Measurements from ENCODE around the gene SDCBP2. TPM values are rescaled to one million over a fixed set of nuclear protein-coding genes. Genes with fewer than 3 reads are reported as not detected.

The SDCBP2 gene
- total and polyA plus RNA-seq, 2 donors (not counting 1 experiment from before 2014, with no cell fraction given) = 1.2 to 1.3 TPM

DNA sequence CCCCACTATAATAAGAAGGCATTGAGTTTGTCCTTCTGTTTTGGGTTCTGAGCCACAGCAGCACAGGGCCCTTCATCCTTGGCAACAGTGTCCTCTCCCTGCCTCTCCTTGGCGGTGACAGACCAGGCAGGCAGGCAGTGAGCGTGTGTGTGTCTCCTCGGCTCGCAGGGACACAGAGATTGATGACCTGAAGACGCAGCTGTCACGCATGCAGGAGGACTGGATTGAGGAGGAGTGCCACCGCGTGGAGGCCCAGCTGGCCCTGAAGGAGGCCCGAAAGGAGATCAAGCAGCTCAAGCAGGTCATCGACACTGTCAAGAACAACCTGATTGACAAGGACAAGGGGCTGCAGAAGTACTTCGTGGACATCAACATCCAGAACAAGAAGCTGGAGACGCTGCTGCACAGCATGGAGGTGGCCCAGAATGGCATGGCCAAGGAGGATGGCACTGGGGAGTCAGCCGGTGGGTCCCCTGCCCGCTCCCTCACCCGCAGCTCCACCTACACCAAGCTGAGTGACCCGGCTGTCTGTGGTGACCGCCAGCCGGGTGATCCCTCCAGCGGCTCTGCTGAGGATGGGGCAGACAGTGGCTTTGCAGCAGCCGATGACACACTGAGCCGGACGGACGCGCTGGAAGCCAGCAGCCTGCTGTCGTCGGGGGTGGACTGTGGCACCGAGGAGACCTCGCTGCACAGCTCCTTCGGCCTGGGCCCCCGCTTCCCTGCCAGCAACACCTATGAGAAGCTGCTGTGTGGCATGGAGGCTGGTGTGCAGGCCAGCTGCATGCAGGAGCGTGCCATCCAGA is 24.0 kb downstream of the SDCBP2 start:
- intact Hi-C loops (cut with micrococcal nuclease) = no loop called here
- no peaks in the 10 kb centered on the region for H3K79me2 ChIP-seq (ENCODE audit: control insufficient read depth, insufficient read depth, low read length)
- DNase-seq (no peak), ATAC-seq (ENCODE audit: low read depth) (no peak)
- no peak overlapping the region for H3K27ac ChIP-seq (ENCODE audit: low read length in 2 of 2)
- H3K4me3 ChIP-seq (ENCODE audit: control extremely low read depth in 1 of 5, extremely low read depth in 1 of 5, insufficient read depth in 1 of 5, low read depth in 2 of 5, low read length in 4 of 5) = no peak overlapping the region
- H3K9ac ChIP-seq (ENCODE audit: low read length) = no peak overlapping the region
- H3K4me2 ChIP-seq (replicated peaks; ENCODE audit: low read depth, low read length, poor library complexity, severe bottlenecking) = no peak overlapping the region
- ChIA-PET CTCF (no interaction called here), POLR2A (no interaction called here)
- H2AFZ ChIP-seq (ENCODE audit: insufficient read depth, low read depth, low read length, poor library complexity, severe bottlenecking) = no peak overlapping the region
- TF ChIP-seq CTCF (IDR thresholded peaks at IDR 0.05) = no peak
- TF ChIP-seq EZH2 (IDR thresholded peaks at IDR 0.05; ENCODE audit: borderline replicate concordance, insufficient read depth, low read depth, low read length, poor library complexity, severe bottlenecking) = no peak
- H4K20me1 ChIP-seq (ENCODE audit: control insufficient read depth, insufficient read depth, low read length, poor library complexity, severe bottlenecking) = no peaks in the 10 kb centered on the region
- no peaks in the 10 kb centered on the region for H3K9me3 Mint-ChIP-seq (ENCODE audit: insufficient read depth)
- no peaks in the 10 kb centered on the region for H3K4me1 Mint-ChIP-seq
- WGBS (ENCODE audit: insufficient coverage) = 94% methylated on average over 31 of the region's 31 CpGs
- H3K4me3 Mint-ChIP-seq = no peak overlapping the region
- H3K27ac Mint-ChIP-seq = no peak overlapping the region
- no peaks in the 10 kb centered on the region for H3K27me3 ChIP-seq (replicated peaks in 1 of 4; ENCODE audit: control extremely low read depth in 1 of 4, control insufficient read depth in 3 of 4, insufficient read depth in 4 of 4, low read length in 3 of 4)
- H3K36me3 ChIP-seq (replicated peaks in 1 of 2; ENCODE audit: control extremely low read depth in 1 of 2, control insufficient read depth in 1 of 2, extremely low read depth in 1 of 2, insufficient read depth in 2 of 2, low read length in 1 of 2) = no peaks in the 10 kb centered on the region
- no peaks in the 10 kb centered on the region for H3K4me1 ChIP-seq (ENCODE audit: control insufficient read depth in 2 of 2, insufficient read depth in 2 of 2, low read length in 2 of 2)
- no peaks in the 10 kb centered on the region for H3K9me3 ChIP-seq (ENCODE audit: control extremely low read depth in 1 of 3, control insufficient read depth in 2 of 3, insufficient read depth in 1 of 3, low read length in 2 of 3)
- H3K27me3 Mint-ChIP-seq = no peaks in the 10 kb centered on the region

- Mint-ChIP-seq H3K4me1 (no peaks in the 10 kb centered on the region), H3K9me3 (ENCODE audit: insufficient read depth) (no peaks in the 10 kb centered on the region), H3K27ac (no peak overlapping the region), H3K4me3 (no peak overlapping the region), H3K27me3 (no peaks in the 10 kb centered on the region)
- no peaks in the 10 kb centered on the region for H3K79me2 ChIP-seq (ENCODE audit: control insufficient read depth, insufficient read depth, low read length)
- H3K27ac ChIP-seq (ENCODE audit: low read length in 2 of 2) = no peak overlapping the region
- TF ChIP-seq EZH2 (IDR thresholded peaks at IDR 0.05; ENCODE audit: borderline replicate concordance, insufficient read depth, low read depth, low read length, poor library complexity, severe bottlenecking) (no peak), CTCF (IDR thresholded peaks at IDR 0.05) (no peak)
- intact Hi-C loops (cut with micrococcal nuclease) = no loop called here
- ChIA-PET CTCF (no interaction called here), POLR2A (no interaction called here)
- no peak overlapping the region for H3K9ac ChIP-seq (ENCODE audit: low read length)
- H3K27me3 ChIP-seq (replicated peaks in 1 of 4; ENCODE audit: control extremely low read depth in 1 of 4, control insufficient read depth in 3 of 4, insufficient read depth in 4 of 4, low read length in 3 of 4) = no peaks in the 10 kb centered on the region
- no peaks in the 10 kb centered on the region for H3K4me1 ChIP-seq (ENCODE audit: control insufficient read depth in 2 of 2, insufficient read depth in 2 of 2, low read length in 2 of 2)
- H2AFZ ChIP-seq (ENCODE audit: insufficient read depth, low read depth, low read length, poor library complexity, severe bottlenecking) = no peak overlapping the region
- no peak overlapping the region for H3K4me3 ChIP-seq (ENCODE audit: control extremely low read depth in 1 of 5, extremely low read depth in 1 of 5, insufficient read depth in 1 of 5, low read depth in 2 of 5, low read length in 4 of 5)
- ATAC-seq (ENCODE audit: low read depth) (no peak), DNase-seq (no peak)
- no peaks in the 10 kb centered on the region for H3K36me3 ChIP-seq (replicated peaks in 1 of 2; ENCODE audit: control extremely low read depth in 1 of 2, control insufficient read depth in 1 of 2, extremely low read depth in 1 of 2, insufficient read depth in 2 of 2, low read length in 1 of 2)
- no peak overlapping the region for H3K4me2 ChIP-seq (replicated peaks; ENCODE audit: low read depth, low read length, poor library complexity, severe bottlenecking)
- no peaks in the 10 kb centered on the region for H3K9me3 ChIP-seq (ENCODE audit: control extremely low read depth in 1 of 3, control insufficient read depth in 2 of 3, insufficient read depth in 1 of 3, low read length in 2 of 3)
- H4K20me1 ChIP-seq (ENCODE audit: control insufficient read depth, insufficient read depth, low read length, poor library complexity, severe bottlenecking) = no peaks in the 10 kb centered on the region
- WGBS (ENCODE audit: insufficient coverage) = 68% methylated on average over 7 of the region's 12 CpGs
Observed at GRCh38 chr20:1302685-1303541, 26.0 kb downstream of the SDCBP2 start.
